HepG2 (cell line): ENCODE data around the gene CALM1. TPM values are rescaled to one million over a fixed set of nuclear protein-coding genes. Genes with fewer than 3 reads are reported as not detected.

Experiments used
- ATAC-seq: fragments of 200-7000 bp; cut with Tn5 transposase; 3 replicates; pipeline ENCODE4 v1.9.1; 2020; ENCODE audit warnings: mild to moderate bottlenecking, moderate library complexity
- BruUV-seq: library from RNA; stranded (reverse); fragments of 400-500 nt; replicated peaks from 2 replicates; lab custom pipeline; 2021; lab: Mats Ljungman, UMichigan
- CTCF ChIA-PET: fragments of 300-600 bp; formaldehyde crosslinking; extraction: SDS; loops from one replicate; lab custom pipeline; 2021; ENCODE audit warnings: low total read pairs, inconsistent platforms, low intra/inter-chr PET ratio; lab: Yijun Ruan, JAX
- POLR2A ChIA-PET: fragments of 350-600 bp; sonication (Branson Sonifier 250); formaldehyde crosslinking; loops from one replicate; lab custom pipeline; 2020; ENCODE audit warnings: antibody characterized with exemption, inconsistent platforms; lab: Yijun Ruan, JAX
- DNase-seq: peaks from one replicate; pipeline ENCODE4 v3.0.0-alpha.2; 2015; ENCODE audit warnings: low spot score
- FAIRE-seq: peaks from 3 replicates; lab custom pipeline; 2011; peaks lifted over from hg19 to GRCh38; lab: Jason Lieb, UNC
- H2AFZ ChIP-seq: one replicate; pipeline ENCODE4 v1.6.1; 2011; ENCODE audit warnings: low read length, inconsistent platforms
- H3K27ac ChIP-seq: fragments of 300-600 bp; 3 replicates; pipeline ENCODE4 v1.8.0; 2011; ENCODE audit warnings: mixed run types, mild to moderate bottlenecking, mixed read lengths, low read length, inconsistent platforms; ENCODE audit not compliant: insufficient read depth; ENCODE audit errors: extremely low read length
- H3K27me3 ChIP-seq, 2 experiments: fragments of 200-600 bp in 1 of 2; 2 replicates in 1 of 2; 3 replicates in 1 of 2; pipeline versions ENCODE4 v1.6.0 to v1.8.0; 2011; ENCODE audit warnings: low read length in 2 of 2, mild to moderate bottlenecking in 2 of 2, moderate library complexity in 2 of 2, inconsistent platforms in 1 of 2; ENCODE audit not compliant: insufficient read depth in 2 of 2, control insufficient read depth in 1 of 2
- H3K36me3 ChIP-seq, 2 experiments: fragments of 200-600 bp in 1 of 2; replicated peaks in 1 of 2; 2 replicates in 1 of 2; 3 replicates in 1 of 2; pipeline versions ENCODE4 v1.5.1 to v1.8.0; 2011; ENCODE audit warnings: low read length in 2 of 2, inconsistent platforms in 1 of 2; ENCODE audit not compliant: insufficient read depth in 2 of 2, control insufficient read depth in 1 of 2
- H3K4me1 ChIP-seq: 2 replicates; pipeline ENCODE4 v1.5.1; 2012; ENCODE audit warnings: low read length, inconsistent platforms; ENCODE audit not compliant: insufficient read depth
- H3K4me2 ChIP-seq: 2 replicates; pipeline ENCODE4 v1.6.0; 2011; ENCODE audit warnings: low read depth, low read length, inconsistent platforms
- H3K4me3 ChIP-seq, 3 experiments: fragments of 200-600 bp in 1 of 3; sonication (generic), shearing (Covaris generic) in 1 of 3; replicated peaks in 1 of 3; 2 replicates each; pipeline ENCODE4 v1.5.1; 2011 to 2016; ENCODE audit warnings: low read length in 3 of 3, inconsistent platforms in 2 of 3, low read depth in 2 of 3, mild to moderate bottlenecking in 2 of 3, control low read depth in 1 of 3, mixed read lengths in 1 of 3; ENCODE audit not compliant: insufficient read depth in 1 of 3
- H3K79me2 ChIP-seq: one replicate; pipeline ENCODE4 v1.6.1; 2011; ENCODE audit warnings: low read length, inconsistent platforms; ENCODE audit not compliant: insufficient read depth
- H3K9ac ChIP-seq: 2 replicates; pipeline ENCODE4 v1.6.0; 2011; ENCODE audit warnings: mild to moderate bottlenecking, low read depth, low read length, inconsistent platforms; ENCODE audit not compliant: insufficient read depth
- H3K9me3 ChIP-seq: 2 replicates; pipeline ENCODE4 v1.5.1; 2012; ENCODE audit warnings: mild to moderate bottlenecking, low read length
- H4K20me1 ChIP-seq: 2 replicates; pipeline ENCODE4 v1.6.0; 2011; ENCODE audit warnings: inconsistent platforms, mild to moderate bottlenecking, low read length, moderate library complexity; ENCODE audit not compliant: insufficient read depth
- CREM ChIP-seq, 2 experiments: sonication (generic) in 1 of 2; formaldehyde crosslinking in 1 of 2; IDR thresholded peaks; 2 replicates each; pipeline versions ENCODE4 v1.4.0 to v1.6.1; 2016 to 2020; ENCODE audit warnings: antibody characterized with exemption in 1 of 2, mild to moderate bottlenecking in 1 of 2, missing genetic modification reagents in 1 of 2
- KLF16 ChIP-seq, 2 experiments: sonication (generic) in 1 of 2; formaldehyde crosslinking in 1 of 2; IDR thresholded peaks; 2 replicates each; pipeline versions ENCODE4 v1.6.1 to v1.8.0; 2016 to 2023; ENCODE audit warnings: missing genetic modification reagents in 2 of 2, missing compliant biosample characterization in 1 of 2
- LCORL ChIP-seq, 2 experiments: fragments of 450-650 bp in 1 of 2; sonication (generic) in 1 of 2; formaldehyde crosslinking in 1 of 2; IDR thresholded peaks; 2 replicates each; pipeline versions ENCODE4 v1.5.0 to v1.6.1; 2017 to 2020; ENCODE audit warnings: antibody characterized with exemption in 1 of 2, missing genetic modification reagents in 1 of 2
- MED1 ChIP-seq: sonication (generic); formaldehyde crosslinking; IDR thresholded peaks from 2 replicates; pipeline ENCODE4 v1.4.0; 2020; ENCODE audit warnings: missing genetic modification reagents
- NCOA1 ChIP-seq: sonication (generic); formaldehyde crosslinking; IDR thresholded peaks from 2 replicates; pipeline ENCODE4 v1.9.0; 2021; ENCODE audit warnings: missing genetic modification reagents
- NFKBIZ ChIP-seq: IDR thresholded peaks from 2 replicates; pipeline ENCODE4 v1.6.1; 2018; ENCODE audit warnings: missing genetic modification reagents, missing compliant biosample characterization
- POGZ ChIP-seq: sonication (generic); formaldehyde crosslinking; IDR thresholded peaks from 2 replicates; pipeline ENCODE4 v1.4.0; 2020; ENCODE audit warnings: mild to moderate bottlenecking, missing genetic modification reagents
- RARA ChIP-seq: IDR thresholded peaks from 2 replicates; pipeline ENCODE4 v1.6.1; 2016; ENCODE audit warnings: missing genetic modification reagents, missing compliant biosample characterization
- THAP11 ChIP-seq: IDR thresholded peaks from 2 replicates; pipeline ENCODE4 v1.6.1; 2016; ENCODE audit warnings: missing biosample characterization, missing genetic modification reagents
- ZFY ChIP-seq: sonication (generic); formaldehyde crosslinking; IDR thresholded peaks from 2 replicates; pipeline ENCODE4 v1.4.0; 2020; ENCODE audit warnings: missing genetic modification reagents
- ZNF441 ChIP-seq: sonication (generic); formaldehyde crosslinking; IDR thresholded peaks from 2 replicates; pipeline ENCODE4 v1.7.0; 2021; ENCODE audit warnings: missing genetic modification reagents, borderline replicate concordance
- ZNF564 ChIP-seq: sonication (generic); formaldehyde crosslinking; IDR thresholded peaks from 2 replicates; pipeline ENCODE4 v1.8.1; 2023; ENCODE audit warnings: mild to moderate bottlenecking, missing genetic modification reagents
- WGBS: methylation state at CpG from one replicate; pipeline ENCODE4 v1.1.6; 2017; ENCODE audit warnings: low lambda C conversion rate; 5-methylcytosine and 5-hydroxymethylcytosine counted together
- in situ Hi-C: cut with HindIII; loops from 2 replicates; pipeline ENCODE4 v1.10.0; 2017; ENCODE audit warnings: low pct_unique_long_range_greater_than_20kb; ENCODE audit not compliant: extremely low pct_ligation_motif_present
- intact Hi-C: fragments of 100-400 bp; cut with micrococcal nuclease; formaldehyde crosslinking; loops from one replicate; pipeline ENCODE4 v1.10.0; 2022; ENCODE audit not compliant: unreplicated experiment
- polyA plus RNA-seq, 8 experiments: library from polyadenylated mRNA; depleted of rRNA in 3 of 8; stranded (reverse) in 7 of 8; unstranded in 1 of 8; fragments of >200 nt; fragmentation: Illumina TruSeq in 4 of 8; extraction: Trizol in 4 of 8; gene quantifications; 2 replicates each; pipeline versions ENCODE4 v1.2.1 to v1.2.3, GENCODE V29; 2011 to 2016; ENCODE audit warnings: low read depth in 4 of 8, missing spikeins in 1 of 8, mixed read lengths in 1 of 8; ENCODE audit not compliant: insufficient read depth in 1 of 8
- total RNA-seq, 5 experiments: library from RNA; depleted of rRNA; stranded (reverse); fragments of >200 nt; fragmentation: Illumina TruSeq; extraction: Trizol; gene quantifications; 2 replicates each; pipeline ENCODE4 v1.2.3, GENCODE V29; 2016; ENCODE audit warnings: low read depth in 1 of 5
- TF ChIP-seq, protein P1 (sequence below): sonication (generic); formaldehyde crosslinking; IDR thresholded peaks from 2 replicates; pipeline ENCODE4; 2020; ENCODE audit warnings: missing genetic modification reagents, mild to moderate bottlenecking, borderline replicate concordance
- TF ChIP-seq, protein P2 (sequence below): sonication (generic); formaldehyde crosslinking; IDR thresholded peaks from 2 replicates; pipeline ENCODE4 v1.4.0; 2020; ENCODE audit warnings: mild to moderate bottlenecking, missing genetic modification reagents

CALM1 gene
- total and polyA plus RNA-seq, 2 of the 13 experiments (the other 11 are each of a cell fraction or from before 2014, with no cell fraction given): 110 to 238 TPM

DNA sequence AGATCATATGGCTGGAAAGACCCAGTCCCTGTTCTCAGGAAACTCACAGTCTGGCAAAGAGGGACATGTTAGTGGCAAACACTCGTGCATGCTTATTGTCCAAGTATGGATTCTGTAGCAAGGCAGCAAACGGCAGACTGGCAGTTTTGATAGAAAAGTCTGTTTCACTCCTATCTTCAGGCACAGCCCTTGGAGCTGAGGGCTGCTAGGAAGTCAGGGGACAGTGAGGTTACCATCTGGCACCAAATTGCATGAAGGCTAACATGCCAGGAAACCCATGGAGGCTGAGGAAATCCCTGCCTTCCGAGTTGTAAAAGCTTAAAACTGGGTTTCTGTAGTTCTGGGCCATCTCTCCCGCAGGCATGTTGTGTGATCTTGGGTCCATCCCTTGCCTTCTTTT, 32.9 kb downstream of the CALM1 start:
- intact Hi-C loops: no loop called here
- no peaks in the 10 kb centered on the region for H3K79me2 ChIP-seq
- H2AFZ ChIP-seq: no peak overlapping the region
- 33% methylated on average over 3 of the region's 4 CpGs for WGBS
- no peak overlapping the region for H3K4me2 ChIP-seq
- H3K9ac ChIP-seq: no peak overlapping the region
- no peak overlapping the region for H3K4me3 ChIP-seq
- in situ Hi-C loops: no loop called here
- BruUV-seq: no TSS peak
- H4K20me1 ChIP-seq: no peaks in the 10 kb centered on the region
- no peak for DNase-seq
- ATAC-seq: no peak
- no peak for FAIRE-seq
- H3K36me3 ChIP-seq: no peaks in the 10 kb centered on the region
- H3K27ac ChIP-seq: no peak overlapping the region
- no peaks in the 10 kb centered on the region for H3K9me3 ChIP-seq
- no peaks in the 10 kb centered on the region for H3K4me1 ChIP-seq
- peaks cover 3 to 15% of the 10 kb centered on the region in 2 experiments; a peak in 2 of 5 replicates for H3K27me3 ChIP-seq
- CTCF ChIA-PET: no interaction called here
- POLR2A ChIA-PET: no interaction called here
- TF ChIP-seq, protein P1, sequence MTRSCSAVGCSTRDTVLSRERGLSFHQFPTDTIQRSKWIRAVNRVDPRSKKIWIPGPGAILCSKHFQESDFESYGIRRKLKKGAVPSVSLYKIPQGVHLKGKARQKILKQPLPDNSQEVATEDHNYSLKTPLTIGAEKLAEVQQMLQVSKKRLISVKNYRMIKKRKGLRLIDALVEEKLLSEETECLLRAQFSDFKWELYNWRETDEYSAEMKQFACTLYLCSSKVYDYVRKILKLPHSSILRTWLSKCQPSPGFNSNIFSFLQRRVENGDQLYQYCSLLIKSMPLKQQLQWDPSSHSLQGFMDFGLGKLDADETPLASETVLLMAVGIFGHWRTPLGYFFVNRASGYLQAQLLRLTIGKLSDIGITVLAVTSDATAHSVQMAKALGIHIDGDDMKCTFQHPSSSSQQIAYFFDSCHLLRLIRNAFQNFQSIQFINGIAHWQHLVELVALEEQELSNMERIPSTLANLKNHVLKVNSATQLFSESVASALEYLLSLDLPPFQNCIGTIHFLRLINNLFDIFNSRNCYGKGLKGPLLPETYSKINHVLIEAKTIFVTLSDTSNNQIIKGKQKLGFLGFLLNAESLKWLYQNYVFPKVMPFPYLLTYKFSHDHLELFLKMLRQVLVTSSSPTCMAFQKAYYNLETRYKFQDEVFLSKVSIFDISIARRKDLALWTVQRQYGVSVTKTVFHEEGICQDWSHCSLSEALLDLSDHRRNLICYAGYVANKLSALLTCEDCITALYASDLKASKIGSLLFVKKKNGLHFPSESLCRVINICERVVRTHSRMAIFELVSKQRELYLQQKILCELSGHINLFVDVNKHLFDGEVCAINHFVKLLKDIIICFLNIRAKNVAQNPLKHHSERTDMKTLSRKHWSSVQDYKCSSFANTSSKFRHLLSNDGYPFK (CRISPR knock-in tag): no peak
- TF ChIP-seq CREM (IDR thresholded peaks at IDR 0.05) (no peak), CREM (CRISPR knock-in tag; IDR thresholded peaks at IDR 0.05) (no peak), MED1 (CRISPR knock-in tag) (no peak), NCOA1 (CRISPR knock-in tag) (no peak), ZFY (no peak), ZNF441 (CRISPR knock-in tag) (no peak), ZNF564 (no peak), THAP11 (CRISPR knock-in tag) (no peak), POGZ (CRISPR knock-in tag) (no peak), KLF16 (CRISPR knock-in tag; IDR thresholded peaks at IDR 0.05) (no peak), RARA (CRISPR knock-in tag) (no peak), NFKBIZ (CRISPR knock-in tag) (no peak), LCORL (IDR thresholded peaks at IDR 0.05) (no peak), LCORL (CRISPR knock-in tag; IDR thresholded peaks at IDR 0.05) (no peak)
- TF ChIP-seq, protein P2, sequence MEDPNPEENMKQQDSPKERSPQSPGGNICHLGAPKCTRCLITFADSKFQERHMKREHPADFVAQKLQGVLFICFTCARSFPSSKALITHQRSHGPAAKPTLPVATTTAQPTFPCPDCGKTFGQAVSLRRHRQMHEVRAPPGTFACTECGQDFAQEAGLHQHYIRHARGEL (CRISPR knock-in tag): no peak
